Nephron (organoid): ENCODE data around the gene SELE.
A peak's percentile ranks its signal among the peaks of the same experiment; 100 is the strongest.

Source experiments
- H3K27ac Mint-ChIP-seq, 3 experiments: 2 replicates each; pipeline ENCODE4 v1.8.0; 2020; ENCODE audit warnings: mixed read lengths in 3 of 3, mild to moderate bottlenecking in 2 of 3, moderate library complexity in 1 of 3
- H3K27me3 Mint-ChIP-seq: 2 replicates; pipeline ENCODE4 v1.8.0; 2021; ENCODE audit warnings: low read depth, mild to moderate bottlenecking, moderate library complexity, mixed read lengths
- H3K36me3 Mint-ChIP-seq: 2 replicates; pipeline ENCODE4 v1.8.0; 2020; ENCODE audit warnings: low read depth, mixed read lengths
- H3K4me1 Mint-ChIP-seq: 2 replicates; pipeline ENCODE4 v1.8.0; 2020; ENCODE audit warnings: mixed read lengths
- H3K4me3 Mint-ChIP-seq, 3 experiments: 2 replicates each; pipeline ENCODE4 v1.8.0; 2020; ENCODE audit warnings: mild to moderate bottlenecking in 3 of 3, mixed read lengths in 3 of 3, moderate library complexity in 2 of 3
- H3K9me3 Mint-ChIP-seq: 2 replicates; pipeline ENCODE4 v1.8.0; 2020; ENCODE audit warnings: mixed read lengths
- TF ChIP-seq, protein P1 (sequence below), 3 experiments: fragments of 200-600 bp; sonication (generic); IDR thresholded peaks; one replicate each; pipeline ENCODE4 v1.5.0; 2021; ENCODE audit warnings: antibody characterized with exemption in 3 of 3; ENCODE audit not compliant: unreplicated experiment in 3 of 3

SELE gene, protein sequence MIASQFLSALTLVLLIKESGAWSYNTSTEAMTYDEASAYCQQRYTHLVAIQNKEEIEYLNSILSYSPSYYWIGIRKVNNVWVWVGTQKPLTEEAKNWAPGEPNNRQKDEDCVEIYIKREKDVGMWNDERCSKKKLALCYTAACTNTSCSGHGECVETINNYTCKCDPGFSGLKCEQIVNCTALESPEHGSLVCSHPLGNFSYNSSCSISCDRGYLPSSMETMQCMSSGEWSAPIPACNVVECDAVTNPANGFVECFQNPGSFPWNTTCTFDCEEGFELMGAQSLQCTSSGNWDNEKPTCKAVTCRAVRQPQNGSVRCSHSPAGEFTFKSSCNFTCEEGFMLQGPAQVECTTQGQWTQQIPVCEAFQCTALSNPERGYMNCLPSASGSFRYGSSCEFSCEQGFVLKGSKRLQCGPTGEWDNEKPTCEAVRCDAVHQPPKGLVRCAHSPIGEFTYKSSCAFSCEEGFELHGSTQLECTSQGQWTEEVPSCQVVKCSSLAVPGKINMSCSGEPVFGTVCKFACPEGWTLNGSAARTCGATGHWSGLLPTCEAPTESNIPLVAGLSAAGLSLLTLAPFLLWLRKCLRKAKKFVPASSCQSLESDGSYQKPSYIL

DNA sequence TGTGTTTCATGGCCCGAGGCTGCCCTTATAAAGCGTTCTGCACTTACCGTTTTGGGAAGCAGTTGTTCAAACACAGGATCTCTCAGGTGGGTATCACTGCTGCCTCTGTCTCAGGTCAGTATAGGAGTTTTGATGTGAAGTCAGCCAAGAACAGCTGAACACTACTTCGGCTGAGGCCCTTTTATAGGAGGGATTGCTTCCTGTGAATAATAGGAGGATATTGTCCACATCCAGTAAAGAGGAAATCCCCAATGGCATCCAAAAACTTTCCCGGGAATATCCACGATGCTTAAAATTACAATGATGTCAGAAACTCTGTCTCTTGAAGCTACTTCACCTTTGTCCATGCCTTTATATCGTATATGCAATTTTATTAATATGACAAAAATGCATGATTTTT, at the start of gene SELE:
Gene SELE, minus strand, starts transcription at position 156 of the 400 bp plus-strand sequence. CDS start 467 bp downstream, outside the sequence.
- H3K4me3 Mint-ChIP-seq: no peak within 1 kb of the TSS
- H3K4me1 Mint-ChIP-seq: no peaks in the 10 kb centered on the region
- no peaks in the 10 kb centered on the region for H3K36me3 Mint-ChIP-seq
- TF ChIP-seq, protein P1, sequence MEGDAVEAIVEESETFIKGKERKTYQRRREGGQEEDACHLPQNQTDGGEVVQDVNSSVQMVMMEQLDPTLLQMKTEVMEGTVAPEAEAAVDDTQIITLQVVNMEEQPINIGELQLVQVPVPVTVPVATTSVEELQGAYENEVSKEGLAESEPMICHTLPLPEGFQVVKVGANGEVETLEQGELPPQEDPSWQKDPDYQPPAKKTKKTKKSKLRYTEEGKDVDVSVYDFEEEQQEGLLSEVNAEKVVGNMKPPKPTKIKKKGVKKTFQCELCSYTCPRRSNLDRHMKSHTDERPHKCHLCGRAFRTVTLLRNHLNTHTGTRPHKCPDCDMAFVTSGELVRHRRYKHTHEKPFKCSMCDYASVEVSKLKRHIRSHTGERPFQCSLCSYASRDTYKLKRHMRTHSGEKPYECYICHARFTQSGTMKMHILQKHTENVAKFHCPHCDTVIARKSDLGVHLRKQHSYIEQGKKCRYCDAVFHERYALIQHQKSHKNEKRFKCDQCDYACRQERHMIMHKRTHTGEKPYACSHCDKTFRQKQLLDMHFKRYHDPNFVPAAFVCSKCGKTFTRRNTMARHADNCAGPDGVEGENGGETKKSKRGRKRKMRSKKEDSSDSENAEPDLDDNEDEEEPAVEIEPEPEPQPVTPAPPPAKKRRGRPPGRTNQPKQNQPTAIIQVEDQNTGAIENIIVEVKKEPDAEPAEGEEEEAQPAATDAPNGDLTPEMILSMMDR (IDR thresholded peaks at IDR 0.05; ENCODE audit: unreplicated experiment in 3 of 3): no peak
- H3K27me3 Mint-ChIP-seq: peaks cover 12% of the 10 kb centered on the region
- no peaks in the 10 kb centered on the region for H3K9me3 Mint-ChIP-seq
- H3K27ac Mint-ChIP-seq: no peak within 1 kb of the TSS

DNA sequence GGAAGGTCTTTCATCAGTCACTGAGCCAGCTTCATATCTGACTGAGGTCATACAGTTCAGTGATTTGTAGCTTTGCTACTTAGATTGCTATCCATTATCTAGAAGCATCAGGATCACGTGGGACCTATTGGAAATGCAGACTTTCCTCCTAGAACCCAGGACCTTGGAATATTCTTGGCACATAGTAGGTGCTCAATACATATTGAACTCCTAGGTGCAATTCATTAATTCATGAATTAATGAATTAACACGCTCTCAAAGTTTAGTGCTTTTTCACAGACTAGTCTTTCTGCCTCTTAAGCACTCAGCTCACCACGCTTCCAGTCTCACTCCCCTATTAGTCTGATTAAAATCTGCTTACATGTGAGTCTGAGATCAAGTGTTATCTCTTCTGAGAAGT, 48.7 kb upstream of the SELE start:
- Mint-ChIP-seq H3K9me3 (no peaks in the 10 kb centered on the region), H3K27me3 (peaks cover 15% of the 10 kb centered on the region), H3K27ac (no peak overlapping the region), H3K4me3 (no peak overlapping the region), H3K4me1 (no peaks in the 10 kb centered on the region), H3K36me3 (no peaks in the 10 kb centered on the region)
- TF ChIP-seq, protein P1 (IDR thresholded peaks at IDR 0.05; ENCODE audit: unreplicated experiment in 3 of 3): no peak

DNA sequence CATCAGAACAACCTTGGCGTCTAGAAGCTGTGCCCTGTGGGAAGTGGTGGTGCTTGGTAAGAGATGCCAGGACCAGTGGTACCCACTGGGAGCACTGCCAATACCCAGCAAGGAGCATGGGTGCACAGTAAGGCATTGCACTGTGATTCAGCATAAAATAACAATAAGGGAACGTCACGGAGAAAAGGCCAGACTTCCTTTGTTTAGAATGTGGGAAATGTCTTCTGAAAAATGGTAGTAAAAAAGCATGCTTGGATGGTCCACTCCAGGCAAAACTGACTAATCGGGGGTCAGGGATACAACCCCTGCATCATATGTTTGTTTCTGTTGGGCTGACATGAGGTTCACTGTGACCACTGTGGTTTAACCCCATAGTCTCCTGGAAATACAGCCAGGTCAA, 46.1 kb upstream of the SELE start:
- Mint-ChIP-seq H3K4me1 (no peaks in the 10 kb centered on the region), H3K9me3 (no peaks in the 10 kb centered on the region), H3K36me3 (no peaks in the 10 kb centered on the region), H3K27ac (no peak overlapping the region), H3K27me3 (peaks cover 5% of the 10 kb centered on the region), H3K4me3 (no peak overlapping the region)
- TF ChIP-seq, protein P1 (IDR thresholded peaks at IDR 0.05; ENCODE audit: unreplicated experiment in 3 of 3): no peak

DNA sequence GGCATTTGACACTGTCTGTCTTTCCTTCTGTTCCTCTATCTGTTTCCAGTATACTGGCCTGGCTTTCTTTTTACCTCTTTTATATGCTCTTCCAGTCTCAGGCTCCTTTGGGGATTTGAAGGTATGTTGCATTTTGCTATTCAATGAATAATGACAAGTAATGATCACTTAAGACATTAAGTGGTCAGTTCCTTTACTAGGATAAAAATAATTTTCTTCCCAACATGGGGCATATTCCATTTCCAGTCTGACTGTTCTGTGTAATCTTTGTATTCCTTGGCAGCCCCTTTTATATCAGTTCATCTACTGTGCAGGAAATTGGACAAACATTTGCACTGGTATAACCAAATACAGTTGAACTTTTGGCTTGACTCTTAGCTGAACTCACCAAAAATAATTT, 45.3 kb upstream of the SELE start:
- Mint-ChIP-seq H3K27ac (peak overlapping the region in 1 of 3 experiments; percentile 4), H3K36me3 (no peaks in the 10 kb centered on the region), H3K27me3 (peaks cover 5% of the 10 kb centered on the region), H3K9me3 (no peaks in the 10 kb centered on the region), H3K4me1 (no peaks in the 10 kb centered on the region), H3K4me3 (no peak overlapping the region)
- TF ChIP-seq, protein P1 (IDR thresholded peaks at IDR 0.05; ENCODE audit: unreplicated experiment in 3 of 3): no peak

DNA sequence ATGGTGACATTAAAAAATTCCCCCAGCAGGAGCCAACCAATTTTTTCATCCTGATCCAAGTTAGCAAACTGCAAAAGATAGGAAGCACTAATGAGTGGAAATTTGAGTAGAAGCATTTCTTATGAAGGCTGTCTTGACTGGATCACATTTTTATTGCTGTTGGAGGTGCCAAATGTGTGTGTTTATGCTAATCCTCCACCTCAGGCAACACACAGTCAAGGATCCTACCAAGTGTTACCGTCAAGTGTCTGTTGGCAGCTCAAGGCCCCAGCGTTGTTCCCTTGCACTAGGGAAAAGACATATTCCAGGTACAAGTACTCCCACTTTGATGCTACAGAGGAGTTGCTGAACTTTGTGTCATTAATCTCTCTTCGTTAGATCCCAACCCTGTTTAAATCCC, 42.6 kb upstream of the SELE start:
- H3K36me3 Mint-ChIP-seq: no peaks in the 10 kb centered on the region
- H3K4me1 Mint-ChIP-seq: no peaks in the 10 kb centered on the region
- peaks cover 5% of the 10 kb centered on the region for H3K27me3 Mint-ChIP-seq
- no peak overlapping the region for H3K27ac Mint-ChIP-seq
- TF ChIP-seq, protein P1 (IDR thresholded peaks at IDR 0.05; ENCODE audit: unreplicated experiment in 3 of 3): no peak
- H3K9me3 Mint-ChIP-seq: no peaks in the 10 kb centered on the region
- H3K4me3 Mint-ChIP-seq: no peak overlapping the region
